Fibroblast of lung (primary cell): ENCODE data around the gene PIGP. TPM values are rescaled to one million over a fixed set of nuclear protein-coding genes. Genes with fewer than 3 reads are reported as not detected.

Experiments
- DNase-seq, 2 donors: peaks; one replicate each; pipeline versions ENCODE4 v3.0.0 to v3.0.0-alpha.2; 2010; ENCODE audit warnings: low read depth in 2 of 2
- H2AFZ ChIP-seq: 2 replicates; pipeline ENCODE4 v1.5.1; 2012; ENCODE audit warnings: low read length, control low read depth, inconsistent platforms
- H3K27ac ChIP-seq: 2 replicates; pipeline ENCODE4 v1.5.1; 2011; ENCODE audit warnings: low read length, control low read depth; ENCODE audit not compliant: insufficient read depth
- H3K27me3 ChIP-seq: 2 replicates; pipeline ENCODE4 v1.5.1; 2011; ENCODE audit warnings: mild to moderate bottlenecking, low read length; ENCODE audit not compliant: control insufficient read depth, insufficient read depth
- H3K36me3 ChIP-seq: 2 replicates; pipeline ENCODE4 v1.5.1; 2011; ENCODE audit warnings: low read length; ENCODE audit not compliant: control insufficient read depth, insufficient read depth
- H3K4me1 ChIP-seq: 2 replicates; pipeline ENCODE4 v1.5.1; 2011; ENCODE audit warnings: low read length; ENCODE audit not compliant: control insufficient read depth, insufficient read depth; ENCODE audit errors: extremely low read depth
- H3K4me2 ChIP-seq: 2 replicates; pipeline ENCODE4 v1.5.1; 2011; ENCODE audit warnings: low read length, control low read depth; ENCODE audit not compliant: insufficient read depth; ENCODE audit errors: extremely low read depth
- H3K4me3 ChIP-seq, 4 experiments: fragments of 200-600 bp in 1 of 4; sonication (generic) in 1 of 4; replicated peaks in 1 of 4; 2 replicates each; pipeline ENCODE4 v1.5.1; 2011 to 2016; ENCODE audit warnings: low read length in 4 of 4, low read depth in 3 of 4, mild to moderate bottlenecking in 3 of 4, control low read depth in 2 of 4, inconsistent platforms in 1 of 4, mixed read lengths in 1 of 4; ENCODE audit not compliant: insufficient read depth in 1 of 4; ENCODE audit errors: control extremely low read depth in 1 of 4
- H3K79me2 ChIP-seq: 2 replicates; pipeline ENCODE4 v1.5.1; 2012; ENCODE audit warnings: mild to moderate bottlenecking, low read length, inconsistent platforms; ENCODE audit not compliant: control insufficient read depth, insufficient read depth
- H3K9ac ChIP-seq: 2 replicates; pipeline ENCODE4 v1.5.1; 2011; ENCODE audit warnings: mild to moderate bottlenecking, low read length, control low read depth; ENCODE audit not compliant: insufficient read depth
- H3K9me3 ChIP-seq: 2 replicates; pipeline ENCODE4 v1.5.1; 2012; ENCODE audit warnings: low read depth, low read length; ENCODE audit not compliant: control insufficient read depth, insufficient read depth
- H4K20me1 ChIP-seq: 2 replicates; pipeline ENCODE4 v1.5.1; 2011; ENCODE audit warnings: low read length; ENCODE audit not compliant: control insufficient read depth, insufficient read depth; ENCODE audit errors: extremely low read depth
- CTCF ChIP-seq, 2 donors: IDR thresholded peaks in 1 of 2; conservative IDR thresholded peaks in 1 of 2; 1 replicate in 1 of 2; 2 replicates in 1 of 2; pipeline ENCODE4 v1.5.1; 2011 to 2012; ENCODE audit warnings: low read length in 2 of 2, control low read depth in 1 of 2, inconsistent platforms in 1 of 2, low read depth in 1 of 2, mild to moderate bottlenecking in 1 of 2
- EZH2 ChIP-seq: IDR thresholded peaks from 2 replicates; pipeline ENCODE4 v1.5.1; 2012; ENCODE audit warnings: low read length, control low read depth, mild to moderate bottlenecking; ENCODE audit errors: missing control alignments
- polyA plus RNA-seq, 2 donors: library from polyadenylated mRNA; depleted of rRNA in 1 of 2; stranded (reverse) in 1 of 2; unstranded in 1 of 2; fragments of >200 nt; gene quantifications; 2 replicates each; pipeline ENCODE4 v1.2.1, GENCODE V29; 2011 to 2012; ENCODE audit warnings: missing spikeins in 1 of 2
- total RNA-seq: library from RNA; depleted of rRNA; stranded (reverse); fragments of >200 nt; gene quantifications from 2 replicates; pipeline ENCODE4 v1.2.1, GENCODE V29; 2014

Gene PIGP
- total and polyA plus RNA-seq, 2 donors (not counting 1 experiment from before 2014, with no cell fraction given) = 8.6 to 25.9 TPM

DNA sequence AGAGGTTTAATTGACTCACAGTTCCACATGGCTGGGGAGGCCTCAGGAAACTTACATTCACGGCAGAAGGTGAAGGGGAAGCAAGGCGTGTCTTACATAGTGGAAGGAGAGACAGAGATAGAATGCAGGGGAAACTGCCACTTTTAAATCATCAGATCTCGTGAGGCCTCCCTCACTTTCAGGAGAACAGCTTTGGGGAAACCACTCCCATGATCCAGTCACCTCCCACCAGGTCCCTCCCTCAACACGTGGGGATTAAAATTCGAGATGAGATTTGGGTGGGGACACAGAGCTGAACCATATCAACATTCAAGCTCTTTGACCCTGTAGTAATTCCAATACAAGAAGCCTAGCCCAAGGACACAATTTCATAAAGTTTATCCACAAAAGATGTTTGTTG is 13.7 kb downstream of the PIGP start:
- Histone ChIP-seq H3K4me3 (no peak overlapping the region), H4K20me1 (no peaks in the 10 kb centered on the region), H3K27me3 (peaks cover 2% of the 10 kb centered on the region), H3K9me3 (no peaks in the 10 kb centered on the region), H2AFZ (no peak overlapping the region), H3K4me1 (peaks cover 9% of the 10 kb centered on the region), H3K4me2 (no peak overlapping the region), H3K36me3 (no peaks in the 10 kb centered on the region), H3K79me2 (no peaks in the 10 kb centered on the region), H3K27ac (no peak overlapping the region), H3K9ac (no peak overlapping the region)
- TF ChIP-seq EZH2 (no peak), CTCF (conservative IDR thresholded peaks at IDR 0.05 in 1 of 2, IDR thresholded peaks at IDR 0.05 in 1 of 2; ENCODE audit: low read depth in 1 of 2, low read length in 2 of 2) (no peak)
- DNase-seq = no peak

DNA sequence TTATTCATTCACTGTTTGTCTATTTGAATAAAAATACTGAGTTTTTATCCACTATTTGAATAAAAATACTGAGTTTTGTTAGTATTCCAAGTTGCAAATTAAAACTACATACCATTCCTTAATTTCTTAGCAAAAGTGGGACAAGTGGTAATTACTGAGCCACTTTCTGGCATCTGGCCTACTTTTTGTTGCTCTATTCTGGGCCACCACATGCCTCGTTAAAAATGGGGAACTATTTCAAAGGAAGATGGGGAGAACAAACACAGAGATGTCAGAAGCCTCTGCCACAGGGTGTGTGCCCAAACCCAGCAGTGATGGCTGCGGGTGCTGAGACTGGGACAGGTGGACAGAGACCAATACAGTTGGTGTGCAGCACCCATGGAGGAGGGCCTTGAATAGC is 14.6 kb downstream of the PIGP start:
- Histone ChIP-seq H3K9ac (no peak overlapping the region), H2AFZ (no peak overlapping the region), H3K4me2 (no peak overlapping the region), H3K4me3 (no peak overlapping the region), H3K4me1 (peaks cover 9% of the 10 kb centered on the region), H3K36me3 (no peaks in the 10 kb centered on the region), H4K20me1 (no peaks in the 10 kb centered on the region), H3K27ac (no peak overlapping the region), H3K27me3 (peaks cover 2% of the 10 kb centered on the region), H3K9me3 (no peaks in the 10 kb centered on the region), H3K79me2 (no peaks in the 10 kb centered on the region)
- no peak for DNase-seq
- TF ChIP-seq CTCF (conservative IDR thresholded peaks at IDR 0.05 in 1 of 2, IDR thresholded peaks at IDR 0.05 in 1 of 2; ENCODE audit: low read depth in 1 of 2, low read length in 2 of 2) (no peak), EZH2 (no peak)

DNA sequence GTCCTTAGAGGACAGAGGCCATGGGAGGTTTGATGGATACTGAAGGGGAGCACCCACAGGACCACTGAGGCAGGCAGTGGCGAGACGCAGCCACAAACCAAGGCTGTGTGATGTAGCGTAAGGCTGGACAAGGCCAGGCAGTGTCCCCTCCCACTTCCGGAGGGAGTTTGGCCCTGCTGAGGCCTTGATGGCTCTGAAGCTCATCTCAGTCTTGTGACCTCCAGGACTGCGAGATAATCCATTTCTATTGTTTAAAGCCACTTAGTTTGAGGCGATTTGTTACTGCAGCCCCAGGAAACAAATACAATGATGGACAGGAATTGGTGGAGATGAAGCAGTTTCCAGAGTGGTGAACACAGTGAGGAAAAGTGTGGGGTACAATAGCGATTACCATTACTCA is 15.3 kb downstream of the PIGP start:
- Histone ChIP-seq H4K20me1 (no peaks in the 10 kb centered on the region), H3K36me3 (no peaks in the 10 kb centered on the region), H3K27me3 (peaks cover 2% of the 10 kb centered on the region), H3K9ac (no peak overlapping the region), H3K9me3 (no peaks in the 10 kb centered on the region), H3K4me1 (peaks cover 9% of the 10 kb centered on the region), H3K27ac (no peak overlapping the region), H2AFZ (no peak overlapping the region), H3K4me3 (no peak overlapping the region), H3K79me2 (no peaks in the 10 kb centered on the region), H3K4me2 (no peak overlapping the region)
- no peak for DNase-seq
- TF ChIP-seq CTCF (conservative IDR thresholded peaks at IDR 0.05 in 1 of 2, IDR thresholded peaks at IDR 0.05 in 1 of 2; ENCODE audit: low read depth in 1 of 2, low read length in 2 of 2) = no peak
- no peak for TF ChIP-seq EZH2
